ENCODE measurements around the gene KCNQ2. TPM values are rescaled to one million over a fixed set of nuclear protein-coding genes. Genes with fewer than 3 reads are reported as not detected.

The KCNQ2 gene
- polyA plus RNA-seq, 1 donor = 5.2 TPM

GRCh38 chr20:63452821-63453523, 19.5 kb downstream of the KCNQ2 start:
- H3K27ac ChIP-seq (ENCODE audit: low read length) = no peak overlapping the region
- DNase-seq = no peak
- peaks cover 4% of the 10 kb centered on the region for H3K9me3 ChIP-seq (ENCODE audit: control insufficient read depth, low read depth, low read length)
- H3K36me3 ChIP-seq (ENCODE audit: control insufficient read depth, insufficient read depth, low read length) = no peaks in the 10 kb centered on the region
- peaks cover 35% of the 10 kb centered on the region for H3K27me3 ChIP-seq (ENCODE audit: control insufficient read depth, insufficient read depth, low read length)
- peaks cover 2% of the 10 kb centered on the region for H3K4me1 ChIP-seq (ENCODE audit: control insufficient read depth, insufficient read depth, low read length)
- H3K4me3 ChIP-seq (ENCODE audit: low read length) = no peak overlapping the region
- WGBS (ENCODE audit: insufficient coverage, low lambda C conversion rate) = no CpG with 5 or more reads among the region's 46 CpGs

DNA sequence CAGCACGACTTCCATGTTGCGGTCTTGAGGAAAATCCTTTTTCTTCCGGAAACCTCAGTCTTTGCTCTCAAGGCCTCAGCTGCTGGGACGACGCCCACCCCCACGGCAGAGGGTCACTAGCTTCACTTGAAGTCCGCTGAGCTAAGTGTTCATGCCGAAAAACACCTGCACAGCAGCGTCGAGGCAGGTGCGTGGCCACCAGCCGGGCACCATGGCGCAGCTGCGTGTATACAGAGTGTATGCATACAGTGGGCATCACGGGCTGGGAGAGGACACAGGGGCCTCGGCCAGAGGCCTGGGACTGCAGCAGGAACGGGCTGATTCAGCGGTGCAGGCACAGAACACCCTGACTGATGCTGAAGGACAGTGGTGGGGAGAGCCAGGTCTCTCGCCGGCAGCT, 20.1 kb downstream of the KCNQ2 start:
- peaks cover 38% of the 10 kb centered on the region for H3K27me3 ChIP-seq (ENCODE audit: control insufficient read depth, insufficient read depth, low read length)
- DNase-seq = no peak
- no CpG with 5 or more reads among the region's 20 CpGs for WGBS (ENCODE audit: insufficient coverage, low lambda C conversion rate)

GRCh38 chr20:63451821-63452220, 20.6 kb downstream of the KCNQ2 start:
- H3K36me3 ChIP-seq (ENCODE audit: control insufficient read depth, insufficient read depth, low read length) = no peaks in the 10 kb centered on the region
- no CpG with 5 or more reads among the region's 17 CpGs for WGBS (ENCODE audit: insufficient coverage, low lambda C conversion rate)
- H3K27ac ChIP-seq (ENCODE audit: low read length) = no peak overlapping the region
- peaks cover 2% of the 10 kb centered on the region for H3K4me1 ChIP-seq (ENCODE audit: control insufficient read depth, insufficient read depth, low read length)
- no peak for DNase-seq
- H3K27me3 ChIP-seq (ENCODE audit: control insufficient read depth, insufficient read depth, low read length) = peaks cover 38% of the 10 kb centered on the region
- no peak overlapping the region for H3K4me3 ChIP-seq (ENCODE audit: low read length)
- H3K9me3 ChIP-seq (ENCODE audit: control insufficient read depth, low read depth, low read length) = peaks cover 4% of the 10 kb centered on the region

More for the DNA sequence above, 20.1 kb downstream of the KCNQ2 start:
- peaks cover 4% of the 10 kb centered on the region for H3K9me3 ChIP-seq (ENCODE audit: control insufficient read depth, low read depth, low read length)
- peaks cover 2% of the 10 kb centered on the region for H3K4me1 ChIP-seq (ENCODE audit: control insufficient read depth, insufficient read depth, low read length)
- no peaks in the 10 kb centered on the region for H3K36me3 ChIP-seq (ENCODE audit: control insufficient read depth, insufficient read depth, low read length)
- H3K4me3 ChIP-seq (ENCODE audit: low read length) = no peak overlapping the region
- no peak overlapping the region for H3K27ac ChIP-seq (ENCODE audit: low read length)

DNA sequence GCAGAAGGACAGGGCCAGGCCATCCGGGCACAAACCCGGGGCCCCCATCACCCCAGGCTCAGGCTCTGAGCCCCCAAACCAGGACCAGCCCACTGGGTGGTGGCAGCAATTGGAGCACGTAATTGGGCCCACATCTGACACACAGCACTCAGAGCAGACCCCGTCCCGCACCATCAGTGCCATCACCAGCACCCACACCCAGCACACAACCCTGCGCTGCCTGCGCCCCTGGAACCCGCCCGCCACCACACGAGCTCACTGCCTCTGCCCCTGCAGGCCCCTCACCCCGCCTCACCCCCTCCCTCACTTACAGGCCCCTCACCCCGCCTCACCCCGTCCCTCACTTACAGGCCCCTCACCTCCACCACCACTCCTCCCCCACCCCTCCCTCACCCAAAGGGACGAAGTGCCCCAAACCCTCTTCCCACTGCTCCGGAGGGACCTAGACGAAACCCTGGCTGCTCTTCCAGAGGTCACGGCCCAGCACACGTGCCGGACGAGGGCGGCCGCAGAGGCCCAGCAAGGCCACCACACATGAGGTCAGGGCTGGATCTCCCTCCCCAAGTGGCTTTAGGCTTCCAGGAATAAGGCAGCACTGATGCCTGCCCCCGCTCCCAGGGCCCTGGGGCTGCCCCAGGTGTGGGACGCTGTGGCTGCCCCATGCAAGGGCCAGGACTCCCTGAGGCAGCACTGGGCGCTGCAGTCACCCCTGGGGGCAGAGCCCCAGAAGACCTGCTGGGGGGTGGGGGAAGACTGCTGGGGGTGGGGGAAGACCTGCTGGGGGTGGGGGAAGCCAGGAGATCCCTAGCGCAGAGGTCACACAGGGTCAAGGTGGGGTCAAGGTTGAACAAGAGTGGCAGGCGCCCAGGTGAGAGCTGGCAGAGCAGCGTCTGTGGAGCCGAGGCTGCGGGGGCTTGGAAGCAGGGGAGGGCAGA, 22.4 kb downstream of the KCNQ2 start:
- WGBS (ENCODE audit: insufficient coverage, low lambda C conversion rate) = no CpG with 5 or more reads among the region's 30 CpGs
- H3K27me3 ChIP-seq (ENCODE audit: control insufficient read depth, insufficient read depth, low read length) = peaks cover 27% of the 10 kb centered on the region
- DNase-seq = no peak

DNA sequence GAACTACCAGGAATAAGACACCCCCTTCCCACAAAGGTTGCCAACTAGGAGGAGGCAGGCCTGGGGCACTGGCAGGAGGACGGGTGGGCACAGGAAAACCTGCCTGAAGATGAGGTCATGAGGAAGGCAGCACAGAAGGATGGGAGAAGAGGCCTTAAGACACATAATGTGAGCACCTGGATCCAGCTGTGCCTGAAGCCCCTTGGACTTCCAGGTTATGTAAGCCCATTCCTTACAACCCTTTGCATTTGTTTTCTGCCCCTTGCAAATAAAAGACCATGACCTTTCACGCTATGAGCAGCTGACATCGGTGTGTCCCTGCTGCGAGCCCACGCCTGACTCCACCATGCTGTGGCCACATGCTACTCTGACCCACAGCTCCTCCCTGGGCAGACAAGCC, 23.4 kb downstream of the KCNQ2 start:
- H3K9me3 ChIP-seq (ENCODE audit: control insufficient read depth, low read depth, low read length) = peaks cover 7% of the 10 kb centered on the region
- H3K4me3 ChIP-seq (ENCODE audit: low read length) = no peak overlapping the region
- no peak overlapping the region for H3K27ac ChIP-seq (ENCODE audit: low read length)
- H3K4me1 ChIP-seq (ENCODE audit: control insufficient read depth, insufficient read depth, low read length) = peaks cover 2% of the 10 kb centered on the region
- DNase-seq = no peak
- no peaks in the 10 kb centered on the region for H3K36me3 ChIP-seq (ENCODE audit: control insufficient read depth, insufficient read depth, low read length)
- no CpG with 5 or more reads among the region's 5 CpGs for WGBS (ENCODE audit: insufficient coverage, low lambda C conversion rate)
- H3K27me3 ChIP-seq (ENCODE audit: control insufficient read depth, insufficient read depth, low read length) = peaks cover 17% of the 10 kb centered on the region

More for the DNA sequence above, 22.4 kb downstream of the KCNQ2 start:
- Histone ChIP-seq H3K36me3 (ENCODE audit: control insufficient read depth, insufficient read depth, low read length) (no peaks in the 10 kb centered on the region), H3K4me1 (ENCODE audit: control insufficient read depth, insufficient read depth, low read length) (peaks cover 2% of the 10 kb centered on the region), H3K27ac (ENCODE audit: low read length) (no peak overlapping the region), H3K9me3 (ENCODE audit: control insufficient read depth, low read depth, low read length) (peaks cover 4% of the 10 kb centered on the region), H3K4me3 (ENCODE audit: low read length) (no peak overlapping the region)

- Histone ChIP-seq H3K4me1 (ENCODE audit: control insufficient read depth, insufficient read depth, low read length) (no peaks in the 10 kb centered on the region), H3K27me3 (ENCODE audit: control insufficient read depth, insufficient read depth, low read length) (peaks cover 8% of the 10 kb centered on the region), H3K4me3 (ENCODE audit: low read length) (no peak overlapping the region), H3K9me3 (ENCODE audit: control insufficient read depth, low read depth, low read length) (peaks cover 11% of the 10 kb centered on the region), H3K36me3 (ENCODE audit: control insufficient read depth, insufficient read depth, low read length) (no peaks in the 10 kb centered on the region), H3K27ac (ENCODE audit: low read length) (no peak overlapping the region)
- WGBS (ENCODE audit: insufficient coverage, low lambda C conversion rate) = no CpG with 5 or more reads among the region's 18 CpGs
- peak; percentile 40 to 53 for DNase-seq
Measured at GRCh38 chr20:63448031-63448430, 24.4 kb downstream of the KCNQ2 start.

DNA sequence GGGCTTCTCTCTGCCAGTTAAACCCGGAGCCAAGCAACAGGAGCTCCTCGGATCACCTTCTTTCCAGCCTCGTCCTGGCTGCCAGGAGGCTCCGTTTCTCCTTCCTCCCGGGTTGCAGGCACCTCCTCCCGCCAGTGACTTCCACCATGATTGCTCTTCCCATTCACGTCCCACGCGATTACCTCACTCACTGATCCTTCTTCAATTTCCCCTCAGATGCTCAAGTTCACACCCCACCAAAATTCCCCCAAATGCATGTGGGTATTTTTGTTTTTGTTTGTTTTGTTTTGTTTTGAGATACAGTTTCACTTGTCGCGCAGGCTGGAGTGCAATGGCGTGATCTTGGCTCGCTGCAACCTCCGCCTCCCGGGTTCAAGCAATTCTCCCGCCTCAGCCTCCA, 25.1 kb downstream of the KCNQ2 start:
- Histone ChIP-seq H3K27ac (ENCODE audit: low read length) (no peak overlapping the region), H3K4me1 (ENCODE audit: control insufficient read depth, insufficient read depth, low read length) (no peaks in the 10 kb centered on the region), H3K9me3 (ENCODE audit: control insufficient read depth, low read depth, low read length) (peaks cover 16% of the 10 kb centered on the region), H3K27me3 (ENCODE audit: control insufficient read depth, insufficient read depth, low read length) (peaks cover 7% of the 10 kb centered on the region), H3K4me3 (ENCODE audit: low read length) (no peak overlapping the region), H3K36me3 (ENCODE audit: control insufficient read depth, insufficient read depth, low read length) (no peaks in the 10 kb centered on the region)
- WGBS (ENCODE audit: insufficient coverage, low lambda C conversion rate) = no CpG with 5 or more reads among the region's 16 CpGs
- no peak for DNase-seq

GRCh38 chr20:63446216-63447024, 26.0 kb downstream of the KCNQ2 start:
- no peak for DNase-seq
- Histone ChIP-seq H3K4me1 (ENCODE audit: control insufficient read depth, insufficient read depth, low read length) (no peaks in the 10 kb centered on the region), H3K27me3 (ENCODE audit: control insufficient read depth, insufficient read depth, low read length) (peaks cover 7% of the 10 kb centered on the region), H3K4me3 (ENCODE audit: low read length) (no peak overlapping the region), H3K36me3 (ENCODE audit: control insufficient read depth, insufficient read depth, low read length) (no peaks in the 10 kb centered on the region), H3K9me3 (ENCODE audit: control insufficient read depth, low read depth, low read length) (peaks cover 16% of the 10 kb centered on the region), H3K27ac (ENCODE audit: low read length) (no peak overlapping the region)
- WGBS (ENCODE audit: insufficient coverage, low lambda C conversion rate) = no CpG with 5 or more reads among the region's 31 CpGs

GRCh38 chr20:63445075-63445734, 27.2 kb downstream of the KCNQ2 start:
- DNase-seq = no peak
- Histone ChIP-seq H3K4me3 (ENCODE audit: low read length) (no peak overlapping the region), H3K4me1 (ENCODE audit: control insufficient read depth, insufficient read depth, low read length) (no peaks in the 10 kb centered on the region), H3K36me3 (ENCODE audit: control insufficient read depth, insufficient read depth, low read length) (no peaks in the 10 kb centered on the region), H3K9me3 (ENCODE audit: control insufficient read depth, low read depth, low read length) (peaks cover 16% of the 10 kb centered on the region), H3K27ac (ENCODE audit: low read length) (no peak overlapping the region), H3K27me3 (ENCODE audit: control insufficient read depth, insufficient read depth, low read length) (peaks cover 7% of the 10 kb centered on the region)
- no CpG with 5 or more reads among the region's 15 CpGs for WGBS (ENCODE audit: insufficient coverage, low lambda C conversion rate)

Measured in large intestine (tissue), 3 donors.